H1 (cell line): ENCODE measurements around the gene ACAP3. TPM values are rescaled to one million over a fixed set of nuclear protein-coding genes. Genes with fewer than 3 reads are reported as not detected.
A peak's percentile ranks its signal among the peaks of the same experiment; 100 is the strongest.

ENCODE experiments used
- MAX ChIP-seq: IDR thresholded peaks from 2 replicates; pipeline ENCODE4 v1.6.1; 2012; ENCODE audit warnings: inconsistent platforms
- RAD21 ChIP-seq, 2 experiments: IDR thresholded peaks in 1 of 2; conservative IDR thresholded peaks in 1 of 2; 2 replicates each; pipeline ENCODE4 v1.6.1; 2011; ENCODE audit warnings: low read depth in 2 of 2, low read length in 2 of 2, improper control_type of control experiment in 1 of 2, inconsistent platforms in 1 of 2, mild to moderate bottlenecking in 1 of 2, moderate library complexity in 1 of 2
- polyA plus RNA-seq, 7 experiments: library from polyadenylated mRNA; depleted of rRNA in 3 of 7; stranded (reverse) in 5 of 7; unstranded in 2 of 7; fragments of >200 nt in 5 of 7; fragments of 200-250 nt in 2 of 7; gene quantifications; 1 replicate in 5 of 7; 2 replicates in 1 of 7; 4 replicates in 1 of 7; pipeline versions ENCODE4 v1.2.1 to v1.2.3, GENCODE V29; 2011 to 2013; ENCODE audit warnings: missing spikeins in 2 of 7, mixed read lengths in 2 of 7
- total RNA-seq: library from RNA; stranded (reverse); fragmentation: NEBNext Ultra II Directional; extraction: Animal tissue kit (Norgen Biotek cat#: 25700); gene quantifications from 2 replicates; pipeline ENCODE4 v1.2.1, GENCODE V29; 2021

ACAP3 gene
- total and polyA plus RNA-seq, 2 of the 8 experiments (the other 6 are each of a cell fraction or from before 2014, with no cell fraction given): 14.8 to 28.3 TPM

GRCh38 chr1:1291548-1292441 is 15.9 kb downstream of the ACAP3 start (continued):
- TF ChIP-seq RAD21 (IDR thresholded peaks at IDR 0.05 in 1 of 2, conservative IDR thresholded peaks at IDR 0.05 in 1 of 2; ENCODE audit: low read depth in 2 of 2, low read length in 2 of 2): peak; percentile 69 to 73
- TF ChIP-seq MAX: peak; percentile 58
